Activated CD8-positive, alpha-beta memory T cell treated with anti-CD3 and anti-CD28 coated beads, Interleukin-2, amount 50 U/mL, for 1 hour (primary cell): ENCODE measurements around the gene SLC15A4.

Experiments used
- DNase-seq: peaks from one replicate; pipeline ENCODE4 v3.0.0-alpha.2; 2020; ENCODE audit errors: extremely low read depth

The SLC15A4 gene

DNA sequence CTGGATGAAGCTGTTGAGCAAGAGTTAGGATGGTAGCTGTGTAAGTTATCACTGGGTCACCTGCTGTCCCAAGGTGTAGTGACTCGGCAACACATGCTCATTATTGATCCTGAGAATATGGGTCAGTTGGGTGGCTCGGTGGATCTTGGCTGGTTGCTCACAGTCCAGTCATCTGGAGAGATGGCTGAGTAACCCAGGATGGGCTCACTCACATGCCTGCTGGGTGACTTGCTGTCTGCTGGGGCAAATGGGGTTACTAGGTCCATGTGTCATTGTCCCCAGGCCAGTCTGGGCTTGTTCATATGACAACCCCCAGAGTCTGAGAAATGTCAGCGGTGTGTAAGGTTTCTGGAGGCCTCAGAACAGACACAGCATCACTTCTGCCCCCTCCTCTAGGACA is 69.5 kb downstream of the SLC15A4 start:
- DNase-seq: no peak

DNA sequence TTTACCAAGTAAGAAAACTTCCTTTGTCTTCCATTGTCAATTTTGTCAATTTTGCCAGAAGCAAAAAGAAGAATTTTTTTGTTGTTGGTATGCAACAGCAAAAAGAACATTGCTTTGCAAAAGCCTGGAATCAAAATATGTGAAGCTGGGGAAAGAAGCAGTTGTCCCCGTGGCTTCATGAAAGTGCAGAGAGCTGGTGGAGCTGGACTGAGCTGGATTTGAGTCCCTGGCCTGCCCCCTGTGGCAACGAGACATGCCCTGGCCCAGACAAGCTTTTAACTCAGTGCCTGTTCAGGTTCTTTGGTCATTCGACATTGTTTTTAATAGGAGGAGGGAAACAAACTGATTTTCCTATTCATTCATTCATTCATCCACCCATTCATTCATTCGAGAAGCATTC is 70.3 kb downstream of the SLC15A4 start:
- DNase-seq: no peak

DNA sequence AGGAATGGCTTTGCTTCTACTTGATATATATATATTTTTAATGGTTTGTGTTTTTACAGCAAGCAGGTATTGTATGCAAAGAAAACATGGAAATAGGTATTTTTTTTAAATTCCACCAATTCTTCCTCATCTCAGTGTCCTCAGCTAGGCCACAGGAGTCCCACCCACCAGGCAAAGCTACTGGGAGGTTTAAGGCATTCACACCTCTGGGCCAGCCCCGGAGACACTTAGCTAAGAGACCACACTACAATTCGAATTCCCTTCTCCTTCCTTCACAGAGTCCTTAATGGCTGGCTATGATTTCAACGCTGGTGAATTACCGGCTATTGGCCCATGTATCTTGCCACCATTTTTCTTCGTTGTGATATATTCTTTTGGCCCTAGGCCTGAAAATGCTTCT is 71.4 kb downstream of the SLC15A4 start:
- no peak for DNase-seq

DNA sequence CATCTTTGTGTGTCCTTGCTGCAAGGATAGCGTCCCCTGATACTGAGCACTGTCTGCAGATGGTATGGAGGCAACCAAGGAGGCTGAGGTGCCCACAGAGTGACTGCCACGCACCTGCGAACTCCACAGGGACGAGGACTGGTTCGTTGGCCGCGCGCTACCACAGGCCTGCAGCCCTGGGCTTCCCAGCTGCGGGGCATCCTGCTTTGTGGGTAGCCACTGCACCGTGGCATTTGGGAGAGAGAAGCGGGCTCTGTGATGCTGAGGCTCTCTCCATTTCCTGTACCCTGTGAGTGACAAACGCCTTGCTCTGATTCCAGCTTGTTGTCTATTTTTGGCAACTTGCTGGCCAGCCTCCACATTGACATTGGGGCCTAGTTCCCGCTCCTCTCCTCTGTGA is 76.3 kb downstream of the SLC15A4 start:
- no peak for DNase-seq

DNA sequence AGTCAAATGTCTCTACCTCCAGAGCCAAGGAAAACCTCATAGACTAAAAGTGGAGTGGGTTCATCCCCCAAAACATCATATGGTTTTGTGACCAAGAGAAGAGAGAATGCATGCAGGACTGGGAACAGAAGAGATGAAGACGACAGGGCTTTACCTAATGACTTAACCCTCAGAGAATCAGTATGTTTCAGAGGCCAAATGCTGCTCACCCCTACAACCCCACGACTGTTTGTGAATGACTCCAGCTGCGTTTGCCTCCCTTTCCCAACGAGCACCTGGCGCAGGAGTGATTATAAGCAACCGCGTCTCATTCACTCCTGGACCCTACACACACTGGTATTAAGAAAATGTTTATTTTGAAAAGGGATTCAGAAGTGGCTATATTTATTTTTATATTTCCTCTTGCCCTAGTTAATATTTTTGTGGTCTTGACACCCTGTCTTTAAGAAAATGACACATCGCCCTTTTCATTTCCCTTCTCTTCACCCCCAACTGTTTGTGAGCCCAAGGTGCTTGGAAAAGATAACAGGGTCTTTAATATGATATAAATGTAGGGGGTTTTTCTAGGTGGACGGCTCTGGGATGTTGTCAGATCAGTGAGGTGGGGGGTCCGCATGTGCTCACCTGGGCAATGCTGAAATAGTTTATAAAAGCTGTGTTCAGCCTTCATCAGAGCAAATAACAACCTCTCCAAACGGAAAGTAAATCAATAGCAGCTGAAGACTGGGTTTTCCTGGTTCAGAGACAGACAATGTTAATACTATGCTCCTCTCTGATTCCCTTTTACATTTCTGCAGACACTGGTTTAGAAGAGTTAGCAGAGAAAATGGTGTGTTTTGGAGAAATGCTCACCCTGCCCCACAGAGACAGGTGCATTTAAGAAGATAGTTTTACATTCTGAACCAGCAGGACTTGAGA is 77.7 kb downstream of the SLC15A4 start:
- DNase-seq: no peak

DNA sequence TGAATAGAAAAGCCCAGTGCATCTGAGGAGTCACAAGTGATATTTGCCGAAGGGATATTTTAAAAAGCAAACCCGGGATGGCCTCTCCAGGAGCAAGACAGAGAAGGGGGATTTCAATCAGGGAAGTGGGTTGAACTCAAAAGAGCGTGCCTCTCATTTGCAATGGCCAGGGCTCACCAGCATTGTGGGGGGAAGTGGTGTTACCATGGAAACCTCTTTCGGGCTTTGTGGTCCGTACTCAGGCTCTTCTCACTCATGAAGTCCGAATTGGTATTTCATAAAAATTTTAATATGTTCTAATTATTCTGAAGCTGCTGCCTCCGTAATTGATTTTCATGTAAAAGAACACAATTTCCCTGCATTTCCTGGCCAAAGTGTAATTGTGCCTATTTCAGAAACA is 79.8 kb downstream of the SLC15A4 start:
- no peak for DNase-seq
